HEK293 (cell line): ENCODE data around the gene SLC22A31.

Experiments used
- CTCF ChIA-PET: fragments of 350-600 bp; formaldehyde crosslinking; extraction: SDS; loops from one replicate; lab custom pipeline; 2021; ENCODE audit warnings: antibody characterized with exemption; lab: Yijun Ruan, JAX
- POLR2A ChIA-PET: fragments of 300-600 bp; formaldehyde crosslinking; extraction: SDS; loops from one replicate; lab custom pipeline; 2020; ENCODE audit warnings: antibody characterized with exemption, inconsistent platforms; lab: Yijun Ruan, JAX
- H3K27ac ChIP-seq: fragments of 200-500 bp; sonication (Bioruptor generic); 2 replicates; pipeline ENCODE4 v1.5.1; 2014; ENCODE audit warnings: low read depth, low read length, control low read depth, inconsistent platforms; ENCODE audit errors: extremely low read depth
- H3K36me3 ChIP-seq, 2 experiments: fragments of 200-500 bp in 1 of 2; sonication (Bioruptor generic) in 1 of 2; 1 replicate in 1 of 2; 2 replicates in 1 of 2; pipeline ENCODE4 v1.5.1; 2014 to 2017; ENCODE audit warnings: inconsistent platforms in 2 of 2, low read length in 2 of 2; ENCODE audit not compliant: control insufficient read depth in 2 of 2, insufficient read depth in 1 of 2
- H3K4me1 ChIP-seq: fragments of 200-500 bp; sonication (Bioruptor generic); 2 replicates; pipeline ENCODE4 v1.5.1; 2014; ENCODE audit warnings: mild to moderate bottlenecking, low read length, inconsistent platforms; ENCODE audit not compliant: control insufficient read depth, insufficient read depth
- H3K4me3 ChIP-seq: 2 replicates; pipeline ENCODE4 v1.5.1; 2011; ENCODE audit warnings: low read depth, mild to moderate bottlenecking, control low read depth, low read length, moderate library complexity
- H3K9me3 ChIP-seq: fragments of 200-500 bp; sonication (Bioruptor generic); 2 replicates; pipeline ENCODE4 v1.5.1; 2014; ENCODE audit warnings: low read depth, low read length, inconsistent platforms; ENCODE audit not compliant: control insufficient read depth, insufficient read depth
- GFI1B ChIP-seq: fragments of 450-650 bp; formaldehyde crosslinking; IDR thresholded peaks from 2 replicates; pipeline ENCODE4 v1.5.1; 2016; ENCODE audit warnings: missing biosample characterization, missing genetic modification characterization
- ZIC2 ChIP-seq: fragments of 450-650 bp; formaldehyde crosslinking; IDR thresholded peaks from 2 replicates; pipeline ENCODE4 v1.5.1; 2016; ENCODE audit warnings: missing biosample characterization, missing genetic modification characterization
- ZNF146 ChIP-seq: fragments of 450-650 bp; formaldehyde crosslinking; IDR thresholded peaks from 2 replicates; pipeline ENCODE4 v1.5.1; 2016; ENCODE audit warnings: missing biosample characterization, missing genetic modification characterization
- ZNF391 ChIP-seq: fragments of 450-650 bp; formaldehyde crosslinking; IDR thresholded peaks from 2 replicates; pipeline ENCODE4 v1.5.1; 2016; ENCODE audit warnings: low read depth, missing biosample characterization, missing genetic modification characterization, borderline replicate concordance
- ZNF621 ChIP-seq: fragments of 450-650 bp; formaldehyde crosslinking; IDR thresholded peaks from 2 replicates; pipeline ENCODE4 v1.5.1; 2017; ENCODE audit warnings: missing biosample characterization, missing genetic modification characterization
- ZNF626 ChIP-seq: fragments of 450-650 bp; sonication (Bioruptor Pico); formaldehyde crosslinking; IDR thresholded peaks from 2 replicates; pipeline ENCODE4 v1.5.1; 2018; ENCODE audit warnings: missing biosample characterization, missing genetic modification characterization, inconsistent platforms
- ZNF660 ChIP-seq: fragments of 450-650 bp; IDR thresholded peaks from 2 replicates; pipeline ENCODE4 v1.5.1; 2018; ENCODE audit warnings: missing biosample characterization, mild to moderate bottlenecking, missing genetic modification characterization
- TF ChIP-seq, protein P1 (sequence below): fragments of 450-650 bp; formaldehyde crosslinking; IDR thresholded peaks from 2 replicates; pipeline ENCODE4 v1.5.1; 2016; ENCODE audit warnings: missing biosample characterization, missing genetic modification characterization
- TF ChIP-seq, protein P2 (sequence below): fragments of 450-650 bp; formaldehyde crosslinking; IDR thresholded peaks from 2 replicates; pipeline ENCODE4 v1.5.1; 2016; ENCODE audit warnings: missing biosample characterization, missing genetic modification characterization, borderline replicate concordance
- TF ChIP-seq, protein P3 (sequence below): fragments of 450-650 bp; formaldehyde crosslinking; IDR thresholded peaks from 2 replicates; pipeline ENCODE4 v1.5.1; 2016; ENCODE audit warnings: missing biosample characterization, missing genetic modification characterization
- TF ChIP-seq, protein P4 (sequence below): fragments of 450-650 bp; formaldehyde crosslinking; IDR thresholded peaks from 2 replicates; pipeline ENCODE4 v1.5.1; 2016; ENCODE audit warnings: missing biosample characterization, missing genetic modification characterization, borderline replicate concordance

The SLC22A31 gene

DNA sequence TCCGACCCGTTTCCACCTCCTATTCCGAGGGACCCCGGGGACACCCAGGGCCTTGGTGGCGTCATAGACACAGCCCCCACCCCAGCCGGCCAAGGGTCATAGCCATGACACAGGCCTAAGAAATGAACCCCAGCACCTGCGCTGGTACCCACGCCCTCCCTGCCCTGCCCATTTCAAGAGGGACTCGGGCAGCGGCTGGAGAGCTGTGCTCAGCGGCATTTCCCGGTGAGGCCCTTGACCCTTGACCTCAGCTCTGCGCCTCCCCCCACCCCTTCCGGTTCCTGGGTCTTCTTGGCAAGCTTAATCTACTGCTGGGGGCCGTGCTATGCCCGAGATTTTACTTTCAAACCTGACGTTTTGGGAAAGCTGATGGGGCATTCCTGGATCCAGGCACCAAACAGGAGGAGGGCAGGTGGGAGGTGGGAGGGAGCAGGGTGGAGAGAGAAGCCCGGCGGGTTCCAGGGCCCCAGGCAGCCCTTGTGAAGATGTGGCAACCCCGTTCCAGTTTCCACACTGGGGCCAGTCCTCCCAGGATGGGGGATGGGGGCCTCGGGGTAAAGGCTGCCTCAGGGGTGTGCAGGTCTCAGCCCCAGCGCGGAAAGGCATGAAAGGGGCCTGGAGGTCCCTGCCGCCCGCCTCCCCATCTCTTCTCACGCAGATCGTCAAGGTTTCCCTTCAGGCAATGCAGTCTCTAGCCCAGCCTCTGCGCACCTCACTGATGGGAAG, at the start of gene SLC22A31:
Gene SLC22A31 (minus strand): TSS at position 414 of the 726 bp plus-strand sequence. CDS start 36 bp downstream, at position 378.
- no peak within 1 kb of the TSS for H3K27ac ChIP-seq
- H3K4me1 ChIP-seq = no peaks in the 10 kb centered on the region
- POLR2A ChIA-PET = no interaction called here
- TF ChIP-seq, protein P1, sequence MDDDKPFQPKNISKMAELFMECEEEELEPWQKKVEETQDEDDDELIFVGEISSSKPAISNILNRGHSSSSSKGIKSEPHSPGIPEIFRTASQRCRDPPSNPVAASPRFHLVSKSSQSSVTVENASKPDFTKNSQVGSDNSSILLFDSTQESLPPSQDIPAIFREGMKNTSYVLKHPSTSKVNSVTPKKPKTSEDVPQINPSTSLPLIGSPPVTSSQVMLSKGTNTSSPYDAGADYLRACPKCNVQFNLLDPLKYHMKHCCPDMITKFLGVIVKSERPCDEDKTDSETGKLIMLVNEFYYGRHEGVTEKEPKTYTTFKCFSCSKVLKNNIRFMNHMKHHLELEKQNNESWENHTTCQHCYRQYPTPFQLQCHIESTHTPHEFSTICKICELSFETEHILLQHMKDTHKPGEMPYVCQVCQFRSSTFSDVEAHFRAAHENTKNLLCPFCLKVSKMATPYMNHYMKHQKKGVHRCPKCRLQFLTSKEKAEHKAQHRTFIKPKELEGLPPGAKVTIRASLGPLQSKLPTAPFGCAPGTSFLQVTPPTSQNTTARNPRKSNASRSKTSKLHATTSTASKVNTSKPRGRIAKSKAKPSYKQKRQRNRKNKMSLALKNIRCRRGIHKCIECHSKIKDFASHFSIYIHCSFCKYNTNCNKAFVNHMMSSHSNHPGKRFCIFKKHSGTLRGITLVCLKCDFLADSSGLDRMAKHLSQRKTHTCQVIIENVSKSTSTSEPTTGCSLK (tag by site-specific recombination) = no peak
- no peak for TF ChIP-seq GFI1B (tag by site-specific recombination)
- TF ChIP-seq, protein P2, sequence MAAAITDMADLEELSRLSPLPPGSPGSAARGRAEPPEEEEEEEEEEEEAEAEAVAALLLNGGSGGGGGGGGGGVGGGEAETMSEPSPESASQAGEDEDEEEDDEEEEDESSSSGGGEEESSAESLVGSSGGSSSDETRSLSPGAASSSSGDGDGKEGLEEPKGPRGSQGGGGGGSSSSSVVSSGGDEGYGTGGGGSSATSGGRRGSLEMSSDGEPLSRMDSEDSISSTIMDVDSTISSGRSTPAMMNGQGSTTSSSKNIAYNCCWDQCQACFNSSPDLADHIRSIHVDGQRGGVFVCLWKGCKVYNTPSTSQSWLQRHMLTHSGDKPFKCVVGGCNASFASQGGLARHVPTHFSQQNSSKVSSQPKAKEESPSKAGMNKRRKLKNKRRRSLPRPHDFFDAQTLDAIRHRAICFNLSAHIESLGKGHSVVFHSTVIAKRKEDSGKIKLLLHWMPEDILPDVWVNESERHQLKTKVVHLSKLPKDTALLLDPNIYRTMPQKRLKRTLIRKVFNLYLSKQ (tag by site-specific recombination) = no peak
- no peak for TF ChIP-seq ZNF626 (tag by site-specific recombination)
- H3K4me3 ChIP-seq = peak within 1 kb of the TSS; percentile 33
- no peaks in the 10 kb centered on the region for H3K9me3 ChIP-seq
- CTCF ChIA-PET = no interaction called here
- no peaks in the 10 kb centered on the region for H3K36me3 ChIP-seq

DNA sequence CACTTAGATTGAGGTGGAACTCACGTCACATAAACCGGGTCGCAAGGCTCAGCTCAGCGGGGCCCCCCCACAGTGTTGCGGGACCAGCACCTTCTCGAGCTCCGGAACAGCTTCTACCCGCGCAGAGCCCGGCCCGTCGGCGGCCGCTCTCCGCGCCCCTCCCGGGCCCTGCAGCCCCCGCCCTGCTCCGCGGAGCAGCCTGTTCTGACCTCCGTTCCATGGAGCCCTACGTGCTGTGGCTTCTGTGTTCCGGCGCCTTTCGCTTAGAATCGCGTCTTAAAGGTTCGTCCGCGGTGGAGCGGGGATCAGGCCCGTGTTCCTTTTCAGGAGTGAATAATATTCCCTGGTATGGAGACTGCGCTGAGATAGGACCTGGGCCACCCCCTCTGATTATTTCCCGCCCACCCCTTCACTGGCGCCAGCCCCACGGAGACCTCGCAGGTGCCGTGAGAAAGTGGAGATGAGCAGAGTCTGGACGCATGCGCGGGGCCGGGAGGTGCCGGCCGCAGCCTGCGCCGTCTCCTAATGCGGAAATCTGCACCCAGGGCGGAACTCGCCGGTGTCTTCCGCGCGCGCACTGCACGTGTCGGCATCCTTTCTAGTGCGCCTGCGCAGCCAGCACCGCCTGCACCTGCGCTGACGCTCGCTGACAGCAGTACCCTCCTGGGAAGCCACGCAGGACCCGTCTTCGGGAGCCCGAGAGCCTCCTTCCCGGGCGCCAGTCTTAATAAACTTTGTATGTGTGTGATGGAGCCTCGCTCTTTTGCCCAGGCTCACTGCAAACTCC, 48.1 kb upstream of the SLC22A31 start:
- Histone ChIP-seq H3K36me3 (no peaks in the 10 kb centered on the region), H3K4me1 (no peaks in the 10 kb centered on the region), H3K27ac (no peak overlapping the region), H3K9me3 (no peaks in the 10 kb centered on the region), H3K4me3 (no peak overlapping the region)
- ChIA-PET POLR2A (no interaction called here), CTCF (no interaction called here)
- TF ChIP-seq, protein P3, sequence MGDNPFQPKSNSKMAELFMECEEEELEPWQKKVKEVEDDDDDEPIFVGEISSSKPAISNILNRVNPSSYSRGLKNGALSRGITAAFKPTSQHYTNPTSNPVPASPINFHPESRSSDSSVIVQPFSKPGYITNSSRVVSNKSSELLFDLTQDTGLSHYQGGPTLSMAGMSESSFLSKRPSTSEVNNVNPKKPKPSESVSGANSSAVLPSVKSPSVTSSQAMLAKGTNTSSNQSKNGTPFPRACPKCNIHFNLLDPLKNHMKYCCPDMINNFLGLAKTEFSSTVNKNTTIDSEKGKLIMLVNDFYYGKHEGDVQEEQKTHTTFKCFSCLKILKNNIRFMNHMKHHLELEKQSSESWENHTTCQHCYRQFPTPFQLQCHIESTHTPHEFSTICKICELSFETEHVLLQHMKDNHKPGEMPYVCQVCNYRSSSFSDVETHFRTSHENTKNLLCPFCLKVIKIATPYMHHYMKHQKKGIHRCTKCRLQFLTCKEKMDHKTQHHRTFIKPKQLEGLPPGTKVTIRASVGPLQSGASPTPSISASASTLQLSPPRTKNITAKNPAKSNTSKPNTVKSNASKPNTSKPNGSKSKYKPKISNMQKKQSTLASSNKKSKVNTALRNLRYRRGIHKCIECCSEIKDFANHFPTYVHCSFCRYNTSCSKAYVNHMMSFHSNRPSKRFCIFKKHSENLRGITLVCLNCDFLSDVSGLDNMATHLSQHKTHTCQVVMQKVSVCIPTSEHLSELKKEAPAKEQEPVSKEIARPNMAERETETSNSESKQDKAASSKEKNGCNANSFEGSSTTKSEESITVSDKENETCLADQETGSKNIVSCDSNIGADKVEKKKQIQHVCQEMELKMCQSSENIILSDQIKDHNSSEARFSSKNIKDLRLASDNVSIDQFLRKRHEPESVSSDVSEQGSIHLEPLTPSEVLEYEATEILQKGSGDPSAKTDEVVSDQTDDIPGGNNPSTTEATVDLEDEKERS = no peak
- no peak for TF ChIP-seq ZNF660 (tag by site-specific recombination)
- TF ChIP-seq ZIC2 (tag by site-specific recombination) = no peak
- no peak for TF ChIP-seq ZNF391 (tag by site-specific recombination)
- TF ChIP-seq, protein P4, sequence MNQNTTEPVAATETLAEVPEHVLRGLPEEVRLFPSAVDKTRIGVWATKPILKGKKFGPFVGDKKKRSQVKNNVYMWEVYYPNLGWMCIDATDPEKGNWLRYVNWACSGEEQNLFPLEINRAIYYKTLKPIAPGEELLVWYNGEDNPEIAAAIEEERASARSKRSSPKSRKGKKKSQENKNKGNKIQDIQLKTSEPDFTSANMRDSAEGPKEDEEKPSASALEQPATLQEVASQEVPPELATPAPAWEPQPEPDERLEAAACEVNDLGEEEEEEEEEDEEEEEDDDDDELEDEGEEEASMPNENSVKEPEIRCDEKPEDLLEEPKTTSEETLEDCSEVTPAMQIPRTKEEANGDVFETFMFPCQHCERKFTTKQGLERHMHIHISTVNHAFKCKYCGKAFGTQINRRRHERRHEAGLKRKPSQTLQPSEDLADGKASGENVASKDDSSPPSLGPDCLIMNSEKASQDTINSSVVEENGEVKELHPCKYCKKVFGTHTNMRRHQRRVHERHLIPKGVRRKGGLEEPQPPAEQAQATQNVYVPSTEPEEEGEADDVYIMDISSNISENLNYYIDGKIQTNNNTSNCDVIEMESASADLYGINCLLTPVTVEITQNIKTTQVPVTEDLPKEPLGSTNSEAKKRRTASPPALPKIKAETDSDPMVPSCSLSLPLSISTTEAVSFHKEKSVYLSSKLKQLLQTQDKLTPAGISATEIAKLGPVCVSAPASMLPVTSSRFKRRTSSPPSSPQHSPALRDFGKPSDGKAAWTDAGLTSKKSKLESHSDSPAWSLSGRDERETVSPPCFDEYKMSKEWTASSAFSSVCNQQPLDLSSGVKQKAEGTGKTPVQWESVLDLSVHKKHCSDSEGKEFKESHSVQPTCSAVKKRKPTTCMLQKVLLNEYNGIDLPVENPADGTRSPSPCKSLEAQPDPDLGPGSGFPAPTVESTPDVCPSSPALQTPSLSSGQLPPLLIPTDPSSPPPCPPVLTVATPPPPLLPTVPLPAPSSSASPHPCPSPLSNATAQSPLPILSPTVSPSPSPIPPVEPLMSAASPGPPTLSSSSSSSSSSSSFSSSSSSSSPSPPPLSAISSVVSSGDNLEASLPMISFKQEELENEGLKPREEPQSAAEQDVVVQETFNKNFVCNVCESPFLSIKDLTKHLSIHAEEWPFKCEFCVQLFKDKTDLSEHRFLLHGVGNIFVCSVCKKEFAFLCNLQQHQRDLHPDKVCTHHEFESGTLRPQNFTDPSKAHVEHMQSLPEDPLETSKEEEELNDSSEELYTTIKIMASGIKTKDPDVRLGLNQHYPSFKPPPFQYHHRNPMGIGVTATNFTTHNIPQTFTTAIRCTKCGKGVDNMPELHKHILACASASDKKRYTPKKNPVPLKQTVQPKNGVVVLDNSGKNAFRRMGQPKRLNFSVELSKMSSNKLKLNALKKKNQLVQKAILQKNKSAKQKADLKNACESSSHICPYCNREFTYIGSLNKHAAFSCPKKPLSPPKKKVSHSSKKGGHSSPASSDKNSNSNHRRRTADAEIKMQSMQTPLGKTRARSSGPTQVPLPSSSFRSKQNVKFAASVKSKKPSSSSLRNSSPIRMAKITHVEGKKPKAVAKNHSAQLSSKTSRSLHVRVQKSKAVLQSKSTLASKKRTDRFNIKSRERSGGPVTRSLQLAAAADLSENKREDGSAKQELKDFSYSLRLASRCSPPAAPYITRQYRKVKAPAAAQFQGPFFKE (tag by site-specific recombination) = no peak
- 0 out of 2 replicates have a peak, but pooled peaks have one; percentile 34 for TF ChIP-seq ZNF146 (tag by site-specific recombination)
- TF ChIP-seq ZNF621 (tag by site-specific recombination) = no peak
